MCF 10A (cell line): ENCODE data around the gene DCUN1D4. TPM values are rescaled to one million over a fixed set of nuclear protein-coding genes. Genes with fewer than 3 reads are reported as not detected.
A peak's percentile ranks its signal among the peaks of the same experiment; 100 is the strongest.

Experiments
- BruUV-seq: library from RNA; stranded (reverse); fragments of 400-500 nt; replicated peaks from 2 replicates; lab custom pipeline; 2021; lab: Mats Ljungman, UMichigan
- CTCF ChIA-PET: fragments of 300-600 bp; sonication (Branson Sonifier 250); formaldehyde crosslinking; extraction: SDS; loops from one replicate; lab custom pipeline; 2021; ENCODE audit warnings: antibody characterized with exemption, inconsistent platforms; lab: Yijun Ruan, JAX
- POLR2A ChIA-PET: fragments of 300-600, 350-650 bp; sonication (Branson Sonifier 250); formaldehyde crosslinking; extraction: SDS; loops from one replicate; lab custom pipeline; 2020; ENCODE audit warnings: antibody characterized with exemption, inconsistent platforms; lab: Yijun Ruan, JAX
- DNase-seq: peaks from one replicate; pipeline ENCODE4 v3.0.0-alpha.2; 2018; ENCODE audit not compliant: unreplicated experiment
- H3K27ac Mint-ChIP-seq: one replicate; pipeline ENCODE4 v1.8.0; 2022; ENCODE audit warnings: mild to moderate bottlenecking, low read depth, mixed read lengths; ENCODE audit not compliant: unreplicated experiment
- H3K27me3 Mint-ChIP-seq: one replicate; pipeline ENCODE4 v1.8.0; 2022; ENCODE audit warnings: mixed read lengths; ENCODE audit not compliant: insufficient read depth, unreplicated experiment
- H3K36me3 Mint-ChIP-seq: one replicate; pipeline ENCODE4 v1.8.0; 2022; ENCODE audit warnings: mild to moderate bottlenecking, moderate library complexity, mixed read lengths; ENCODE audit not compliant: insufficient read depth, unreplicated experiment
- H3K4me1 Mint-ChIP-seq: one replicate; pipeline ENCODE4 v1.8.0; 2022; ENCODE audit warnings: mixed read lengths; ENCODE audit not compliant: insufficient read depth, unreplicated experiment
- H3K4me3 Mint-ChIP-seq: one replicate; pipeline ENCODE4 v1.8.0; 2022; ENCODE audit warnings: mild to moderate bottlenecking, moderate library complexity, mixed read lengths; ENCODE audit not compliant: unreplicated experiment
- H3K9me3 Mint-ChIP-seq: one replicate; pipeline ENCODE4 v1.8.0; 2022; ENCODE audit warnings: mixed read lengths; ENCODE audit not compliant: unreplicated experiment
- intact Hi-C: fragments of 100-400 bp; cut with micrococcal nuclease; formaldehyde crosslinking; loops from 2 replicates; pipeline ENCODE4 v1.14.1; 2022
- total RNA-seq: library from RNA; stranded (reverse); gene quantifications from 2 replicates; pipeline ENCODE4 v1.2.3, GENCODE V29; 2022
- TF ChIP-seq, protein P1 (sequence below): fragments of 200-600 bp; IDR thresholded peaks from one replicate; pipeline ENCODE4 v1.8.0; 2022; ENCODE audit warnings: antibody characterized with exemption, mild to moderate bottlenecking; ENCODE audit not compliant: unreplicated experiment

Gene DCUN1D4
- total RNA-seq, 1 experiment from 2014 or later = 88.0 TPM

DNA sequence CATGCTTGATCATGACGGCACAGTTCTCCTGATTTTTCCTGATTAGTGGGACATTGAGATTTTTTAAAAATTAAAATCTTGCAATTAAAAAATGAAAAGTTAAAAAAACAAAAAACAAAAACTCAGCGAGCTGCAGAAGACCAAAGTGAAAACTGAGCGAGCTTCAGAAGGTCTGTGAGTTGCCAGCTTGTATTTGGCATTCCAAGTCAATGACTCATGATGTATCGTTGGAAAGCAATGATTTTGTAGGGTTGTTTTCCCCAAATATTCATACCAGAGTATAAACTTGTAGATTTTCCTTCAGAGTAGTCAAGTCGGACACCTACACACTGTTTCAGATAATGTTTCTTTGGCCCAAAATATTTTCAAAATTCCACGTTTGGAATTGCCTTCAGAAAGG lies 100.3 kb downstream of the DCUN1D4 start:
- Mint-ChIP-seq H3K36me3 (peaks cover 6% of the 10 kb centered on the region), H3K4me1 (peaks cover 12% of the 10 kb centered on the region), H3K27me3 (no peaks in the 10 kb centered on the region), H3K4me3 (no peak overlapping the region), H3K9me3 (no peaks in the 10 kb centered on the region), H3K27ac (peak overlapping the region; percentile 74)
- intact Hi-C loops = no loop called here
- BruUV-seq = no TSS peak
- TF ChIP-seq, protein P1, sequence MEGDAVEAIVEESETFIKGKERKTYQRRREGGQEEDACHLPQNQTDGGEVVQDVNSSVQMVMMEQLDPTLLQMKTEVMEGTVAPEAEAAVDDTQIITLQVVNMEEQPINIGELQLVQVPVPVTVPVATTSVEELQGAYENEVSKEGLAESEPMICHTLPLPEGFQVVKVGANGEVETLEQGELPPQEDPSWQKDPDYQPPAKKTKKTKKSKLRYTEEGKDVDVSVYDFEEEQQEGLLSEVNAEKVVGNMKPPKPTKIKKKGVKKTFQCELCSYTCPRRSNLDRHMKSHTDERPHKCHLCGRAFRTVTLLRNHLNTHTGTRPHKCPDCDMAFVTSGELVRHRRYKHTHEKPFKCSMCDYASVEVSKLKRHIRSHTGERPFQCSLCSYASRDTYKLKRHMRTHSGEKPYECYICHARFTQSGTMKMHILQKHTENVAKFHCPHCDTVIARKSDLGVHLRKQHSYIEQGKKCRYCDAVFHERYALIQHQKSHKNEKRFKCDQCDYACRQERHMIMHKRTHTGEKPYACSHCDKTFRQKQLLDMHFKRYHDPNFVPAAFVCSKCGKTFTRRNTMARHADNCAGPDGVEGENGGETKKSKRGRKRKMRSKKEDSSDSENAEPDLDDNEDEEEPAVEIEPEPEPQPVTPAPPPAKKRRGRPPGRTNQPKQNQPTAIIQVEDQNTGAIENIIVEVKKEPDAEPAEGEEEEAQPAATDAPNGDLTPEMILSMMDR = no peak
- peak; percentile 58 for DNase-seq
- CTCF ChIA-PET = interaction anchor here (0.7 to 1.4 kb wide), 4 partner anchors 13 to 107 kb away, joined by 3 to 4 read pairs (median 3); no protein-coding TSS in a partner anchor
- POLR2A ChIA-PET = interaction anchor here (0.6 to 1.5 kb wide), 5 partner anchors 12 to 67 kb away, joined by 3 to 11 read pairs (median 3); no protein-coding TSS in a partner anchor

DNA sequence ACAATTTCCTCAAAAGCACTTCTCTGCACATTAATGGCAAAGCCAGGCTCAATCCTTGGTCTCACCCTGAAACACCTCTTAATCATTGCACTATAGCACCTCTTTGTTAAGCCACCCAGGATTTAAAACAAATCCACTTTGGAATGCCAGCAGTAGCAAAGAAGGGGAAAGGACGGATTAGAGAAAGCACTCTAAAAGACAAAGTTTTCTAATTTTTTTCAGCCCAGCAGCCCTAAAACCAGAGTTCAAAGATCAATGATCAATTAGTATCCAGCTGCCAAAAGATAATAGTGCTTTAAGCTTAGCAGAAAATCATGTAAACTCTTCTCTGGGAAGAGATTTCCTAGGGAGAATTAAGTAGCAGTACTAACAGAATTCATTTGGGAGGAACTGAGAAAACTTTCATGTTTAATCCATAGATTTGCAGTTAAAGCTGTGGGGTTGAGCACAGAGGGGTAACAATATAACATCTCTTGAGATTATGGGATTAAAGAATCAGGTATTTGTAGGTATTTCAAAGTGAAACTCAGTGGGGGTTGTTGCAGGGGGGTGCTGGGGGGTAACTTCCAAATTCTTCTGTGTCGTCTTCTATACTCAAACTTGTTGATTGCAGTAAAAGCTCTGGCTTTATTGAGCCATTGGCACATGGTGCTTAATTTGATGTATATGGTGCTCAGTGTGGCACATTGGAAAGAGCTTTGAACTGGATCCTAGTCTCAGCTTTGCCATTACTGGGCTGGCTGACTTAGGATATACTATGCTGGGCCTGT lies 115.4 kb downstream of the DCUN1D4 start:
- H3K27ac Mint-ChIP-seq = no peak overlapping the region
- POLR2A ChIA-PET = interaction anchor here (0.6 to 3.5 kb wide), 3 partner anchors 15 to 110 kb away, joined by 4 to 11 read pairs (median 5); no protein-coding TSS in a partner anchor
- intact Hi-C loops = no loop called here

DNA sequence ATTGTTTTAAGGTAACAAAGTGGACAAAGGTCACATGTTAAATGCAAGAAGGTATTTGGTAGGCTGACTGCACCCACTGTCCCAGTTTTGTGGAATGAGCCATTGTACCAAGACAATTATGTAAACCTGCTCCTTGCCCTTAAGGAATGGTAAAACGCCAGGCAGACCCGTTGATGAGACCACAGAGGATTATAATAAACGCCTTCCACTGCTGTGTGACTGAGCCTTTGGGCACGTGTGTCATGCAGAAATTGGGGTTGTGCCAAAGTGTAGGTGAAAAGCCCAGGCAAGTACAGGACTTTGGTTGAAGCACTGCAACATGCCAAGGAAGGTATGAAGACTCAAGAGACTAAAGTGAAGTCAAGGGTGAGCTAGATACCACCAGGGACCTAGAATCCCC lies 117.5 kb downstream of the DCUN1D4 start:
- intact Hi-C loops = loop anchor here (10.0 kb wide), 1 partner anchor 46 kb away; no protein-coding TSS in a partner anchor
- peaks cover 14% of the 10 kb centered on the region for H3K36me3 Mint-ChIP-seq
- TF ChIP-seq, protein P1 = no peak
- peaks cover 37% of the 10 kb centered on the region for H3K4me1 Mint-ChIP-seq
- H3K27me3 Mint-ChIP-seq = no peaks in the 10 kb centered on the region
- peak overlapping the region; percentile 71 for H3K27ac Mint-ChIP-seq
- BruUV-seq = no TSS peak
- H3K9me3 Mint-ChIP-seq = no peaks in the 10 kb centered on the region
- no peak overlapping the region for H3K4me3 Mint-ChIP-seq
- DNase-seq = peak; percentile 69
- POLR2A ChIA-PET = interaction anchor here (0.7 to 3.5 kb wide), 3 partner anchors 9 to 40 kb away, joined by 3 to 11 read pairs (median 3); no protein-coding TSS in a partner anchor
- CTCF ChIA-PET = interaction anchor here (0.6 to 1.8 kb wide), 2 partner anchors 16 to 65 kb away, joined by 3 to 4 read pairs; no protein-coding TSS in a partner anchor

More for the DNA sequence above, 115.4 kb downstream of the DCUN1D4 start:
- no peaks in the 10 kb centered on the region for H3K27me3 Mint-ChIP-seq
- H3K4me3 Mint-ChIP-seq = no peak overlapping the region
- peaks cover 37% of the 10 kb centered on the region for H3K4me1 Mint-ChIP-seq
- peaks cover 14% of the 10 kb centered on the region for H3K36me3 Mint-ChIP-seq
- no TSS peak for BruUV-seq
- no peaks in the 10 kb centered on the region for H3K9me3 Mint-ChIP-seq
- TF ChIP-seq, protein P1 = no peak
- no peak for DNase-seq
- CTCF ChIA-PET = interaction anchor here (0.6 to 1.0 kb wide), 3 partner anchors 51 to 155 kb away, joined by 3 to 6 read pairs (median 4); no protein-coding TSS in a partner anchor
